HG03103 (cell line): Measurements from ENCODE around the gene ABHD16A.

Experiments used
- ATAC-seq: cut with Tn5 transposase; IDR thresholded peaks from one replicate; pipeline ENCODE4 v1.9.1; 2021; ENCODE audit warnings: low read depth; ENCODE audit not compliant: unreplicated experiment

The ABHD16A gene

GRCh38 chr6:31643818-31644454, 59.2 kb downstream of the ABHD16A start:
- ATAC-seq: no peak

GRCh38 chr6:31642798-31643570, 60.1 kb downstream of the ABHD16A start:
- no peak for ATAC-seq

GRCh38 chr6:31641370-31641769, 61.8 kb downstream of the ABHD16A start:
- no peak for ATAC-seq

- no peak for ATAC-seq
These were observed 62.5 kb downstream of the ABHD16A start for GRCh38 chr6:31640612-31641011.

- no peak for ATAC-seq
These were observed 63.7 kb downstream of the ABHD16A start for GRCh38 chr6:31639449-31639861.

- ATAC-seq: no peak
These were observed 64.1 kb downstream of the ABHD16A start for GRCh38 chr6:31639043-31639442.
